DMS 273 treated with DMSO at 0.1 percent for 48 hours (cell line): ENCODE data around the gene ICE2.
"Not testable (repeated sequence)": the region's sequence is repeated elsewhere in the genome, so short reads cannot be mapped to it uniquely, and the experiment has no call there.

Source experiments
- DNase-seq: peaks from one replicate; lab custom pipeline; 2025; lab: John Stamatoyannopoulos, UW

Gene ICE2

GRCh38 chr15:60406513-60407414, 72.2 kb downstream of the ICE2 start:
- DNase-seq: no peak

- no peak for DNase-seq
Measured at GRCh38 chr15:60405399-60405798, 73.5 kb downstream of the ICE2 start.

- DNase-seq: not testable (repeated sequence)
Measured at GRCh38 chr15:60404351-60404750, 74.6 kb downstream of the ICE2 start.

GRCh38 chr15:60400944-60401343, 78.0 kb downstream of the ICE2 start:
- DNase-seq: no peak

GRCh38 chr15:60399931-60400330, 79.0 kb downstream of the ICE2 start:
- DNase-seq: no peak

GRCh38 chr15:60399246-60399915, 79.6 kb downstream of the ICE2 start:
- no peak for DNase-seq

GRCh38 chr15:60397772-60398445, 81.0 kb downstream of the ICE2 start, which contains the start of gene ANXA2:
TSS of gene ANXA2 (minus strand) at chr15:60397986. CDS start at chr15:60386075, 11,911 bp downstream.
- DNase-seq: peak; percentile 36

- peak; percentile 13 for DNase-seq
Measured at GRCh38 chr15:60396958-60397771, 81.8 kb downstream of the ICE2 start.

- DNase-seq: no peak
Measured at GRCh38 chr15:60396560-60396957, 82.4 kb downstream of the ICE2 start.

GRCh38 chr15:60396100-60396499, 82.8 kb downstream of the ICE2 start:
- no peak for DNase-seq

- DNase-seq: no peak
Measured at GRCh38 chr15:60395276-60396011, 83.5 kb downstream of the ICE2 start.

GRCh38 chr15:60394689-60395097, 84.2 kb downstream of the ICE2 start:
- no peak for DNase-seq

GRCh38 chr15:60392986-60393790, 85.8 kb downstream of the ICE2 start:
- DNase-seq: peak; percentile 49

GRCh38 chr15:60392601-60392985, 86.3 kb downstream of the ICE2 start:
- DNase-seq: no peak

- DNase-seq: no peak
Measured at GRCh38 chr15:60391722-60392315, 87.1 kb downstream of the ICE2 start.

GRCh38 chr15:60390871-60391501, 88.0 kb downstream of the ICE2 start:
- no peak for DNase-seq

- DNase-seq: no peak
Measured at GRCh38 chr15:60390231-60390630, 88.7 kb downstream of the ICE2 start.

- no peak for DNase-seq
Measured at GRCh38 chr15:60389261-60390077, 89.5 kb downstream of the ICE2 start.
